Osteocyte (in vitro differentiated cells): ENCODE measurements around the gene LMNA. TPM values are rescaled to one million over a fixed set of nuclear protein-coding genes. Genes with fewer than 3 reads are reported as not detected.

Experiments
- DNase-seq: peaks from one replicate; pipeline ENCODE4 v3.0.0; 2021; ENCODE audit warnings: mixed read lengths; ENCODE audit not compliant: unreplicated experiment; ENCODE audit errors: extremely low spot score
- H3K27ac Mint-ChIP-seq: one replicate; pipeline ENCODE4 v1.8.0; 2021; ENCODE audit warnings: mild to moderate bottlenecking, mixed read lengths; ENCODE audit not compliant: unreplicated experiment
- H3K27me3 Mint-ChIP-seq: one replicate; pipeline ENCODE4 v1.8.0; 2021; ENCODE audit warnings: mixed read lengths; ENCODE audit not compliant: unreplicated experiment
- H3K36me3 Mint-ChIP-seq: one replicate; pipeline ENCODE4 v1.8.0; 2021; ENCODE audit warnings: mixed read lengths; ENCODE audit not compliant: unreplicated experiment
- H3K4me1 Mint-ChIP-seq: one replicate; pipeline ENCODE4 v1.8.0; 2021; ENCODE audit warnings: mixed read lengths; ENCODE audit not compliant: unreplicated experiment
- H3K4me3 Mint-ChIP-seq: one replicate; pipeline ENCODE4 v1.8.0; 2021; ENCODE audit warnings: mild to moderate bottlenecking, moderate library complexity, mixed read lengths; ENCODE audit not compliant: unreplicated experiment
- H3K9me3 Mint-ChIP-seq: one replicate; pipeline ENCODE4 v1.8.0; 2021; ENCODE audit warnings: mixed read lengths; ENCODE audit not compliant: unreplicated experiment
- CTCF ChIP-seq: fragments of 200-600 bp; sonication (generic); IDR thresholded peaks from 2 replicates; pipeline ENCODE4 v1.5.0; 2021; ENCODE audit warnings: antibody characterized with exemption, mild to moderate bottlenecking, moderate library complexity
- total RNA-seq: library from RNA; stranded (reverse); gene quantifications from 2 replicates; pipeline ENCODE4 v1.2.1, GENCODE V29; 2021

Gene LMNA
- total RNA-seq, 1 donor from 2014 or later: 792 TPM

- no peaks in the 10 kb centered on the region for H3K9me3 Mint-ChIP-seq
- H3K36me3 Mint-ChIP-seq: peaks cover 5% of the 10 kb centered on the region
- TF ChIP-seq CTCF: no peak
- no peaks in the 10 kb centered on the region for H3K27me3 Mint-ChIP-seq
- peak overlapping the region; percentile 80 for H3K27ac Mint-ChIP-seq
- DNase-seq: no peak
- peaks cover 76% of the 10 kb centered on the region for H3K4me1 Mint-ChIP-seq
- H3K4me3 Mint-ChIP-seq: peak overlapping the region; percentile 93
Measured at GRCh38 chr1:156081180-156081916, 33.2 kb upstream of the LMNA start.

GRCh38 chr1:156081917-156082308 lies 32.6 kb upstream of the LMNA start:
- peak overlapping the region; percentile 93 for H3K4me3 Mint-ChIP-seq
- H3K9me3 Mint-ChIP-seq: no peaks in the 10 kb centered on the region
- no peaks in the 10 kb centered on the region for H3K27me3 Mint-ChIP-seq
- peaks cover 5% of the 10 kb centered on the region for H3K36me3 Mint-ChIP-seq
- no peak for DNase-seq
- no peak for TF ChIP-seq CTCF
- H3K4me1 Mint-ChIP-seq: peaks cover 76% of the 10 kb centered on the region
- H3K27ac Mint-ChIP-seq: peak overlapping the region; percentile 85

- no peaks in the 10 kb centered on the region for H3K27me3 Mint-ChIP-seq
- H3K4me3 Mint-ChIP-seq: peak within 1 kb of the TSS; percentile 93
- no peaks in the 10 kb centered on the region for H3K9me3 Mint-ChIP-seq
- H3K4me1 Mint-ChIP-seq: peaks cover 75% of the 10 kb centered on the region
- H3K27ac Mint-ChIP-seq: peak within 1 kb of the TSS; percentile 87
- no peaks in the 10 kb centered on the region for H3K36me3 Mint-ChIP-seq
- TF ChIP-seq CTCF: no peak
- DNase-seq: peak; percentile 93
Measured at GRCh38 chr1:156082309-156083091, 32.0 kb upstream of the LMNA start, which contains the start of gene MEX3A. Gene MEX3A, minus strand, starts transcription at chr1:156082465. Its CDS starts 467 bp downstream, at chr1:156081998.

GRCh38 chr1:156083800-156084790 lies 30.4 kb upstream of the LMNA start:
- H3K27ac Mint-ChIP-seq: peak overlapping the region; percentile 87
- H3K9me3 Mint-ChIP-seq: no peaks in the 10 kb centered on the region
- no peak for TF ChIP-seq CTCF
- no peak for DNase-seq
- H3K4me1 Mint-ChIP-seq: peaks cover 60% of the 10 kb centered on the region
- H3K4me3 Mint-ChIP-seq: peak overlapping the region; percentile 93
- no peaks in the 10 kb centered on the region for H3K27me3 Mint-ChIP-seq
- H3K36me3 Mint-ChIP-seq: no peaks in the 10 kb centered on the region
